SU-DHL-6 (cell line): ENCODE data around the gene WDR5B.

Experiments
- H2AFZ ChIP-seq: fragments of 200-600 bp; sonication (generic); 2 replicates; pipeline ENCODE4 v1.6.1; 2014; ENCODE audit warnings: low read depth, mild to moderate bottlenecking, moderate library complexity, mixed read lengths, antibody characterized with exemption, low read length; ENCODE audit not compliant: severe bottlenecking
- H3F3A ChIP-seq: fragments of 200-600 bp; shearing (Covaris generic); 2 replicates; pipeline ENCODE4 v1.6.0; 2016; ENCODE audit warnings: antibody characterized with exemption, mild to moderate bottlenecking; ENCODE audit not compliant: insufficient read depth
- H3K27ac ChIP-seq: fragments of 200-600 bp; sonication (generic); 2 replicates; pipeline ENCODE4 v1.5.1; 2016; ENCODE audit warnings: low read depth, mild to moderate bottlenecking, low read length, moderate library complexity, mixed read lengths
- H3K27me3 ChIP-seq: fragments of 200-600 bp; sonication (generic), shearing (Covaris generic); 2 replicates; pipeline ENCODE4 v1.6.0; 2014; ENCODE audit warnings: mild to moderate bottlenecking, low read length
- H3K36me3 ChIP-seq: fragments of 200-600 bp; sonication (generic); 2 replicates; pipeline ENCODE4 v1.6.1; 2014; ENCODE audit warnings: mild to moderate bottlenecking, low read length, mixed read lengths
- H3K4me2 ChIP-seq: fragments of 300-600, 200-600 bp; shearing (Covaris generic), sonication (generic); 2 replicates; pipeline ENCODE4 v1.6.0; 2014; ENCODE audit warnings: low read length, low read depth, mild to moderate bottlenecking; ENCODE audit not compliant: poor library complexity, severe bottlenecking
- H3K4me3 ChIP-seq: fragments of 200-600 bp; sonication (generic); 2 replicates; pipeline ENCODE4 v1.5.1; 2014; ENCODE audit warnings: antibody characterized with exemption, low read length, mild to moderate bottlenecking, mixed read lengths; ENCODE audit not compliant: insufficient read depth, poor library complexity, severe bottlenecking
- H3K79me2 ChIP-seq: fragments of 200-600 bp; sonication (generic); 2 replicates; pipeline ENCODE4 v1.6.1; 2014; ENCODE audit warnings: mild to moderate bottlenecking, low read length, moderate library complexity; ENCODE audit not compliant: insufficient read depth
- H3K9ac ChIP-seq: fragments of 200-600 bp; sonication (generic); 2 replicates; pipeline ENCODE4 v1.7.0; 2014; ENCODE audit warnings: mild to moderate bottlenecking, low read length
- H3K9me2 ChIP-seq: fragments of 200-600 bp; sonication (generic); replicated peaks from 2 replicates; pipeline ENCODE4 v1.6.1; 2014; ENCODE audit warnings: low read length; ENCODE audit not compliant: insufficient read depth
- H3K9me3 ChIP-seq: fragments of 200-600 bp; sonication (generic); 2 replicates; pipeline ENCODE4 v1.6.1; 2014; ENCODE audit warnings: low read length, mixed read lengths; ENCODE audit not compliant: insufficient read depth
- H4K20me1 ChIP-seq: fragments of 200-600 bp; sonication (generic); 2 replicates; pipeline ENCODE4 v1.6.1; 2014; ENCODE audit warnings: low read depth, mild to moderate bottlenecking, antibody characterized with exemption, low read length, moderate library complexity, mixed read lengths
- EZH2phosphoT487 ChIP-seq: fragments of 200-600 bp; sonication (generic), shearing (Covaris generic); conservative IDR thresholded peaks from 2 replicates; pipeline ENCODE4 v1.6.1; 2018; ENCODE audit warnings: mild to moderate bottlenecking, antibody characterized with exemption, low read length, moderate library complexity, mixed read lengths
- TF ChIP-seq, protein P1 (sequence below): fragments of 200-600 bp; sonication (generic); IDR thresholded peaks from one replicate; pipeline ENCODE4 v1.5.1; 2017; ENCODE audit warnings: antibody characterized with exemption, mild to moderate bottlenecking, low read length, moderate library complexity; ENCODE audit not compliant: insufficient read depth, poor library complexity, severe bottlenecking

Gene WDR5B

DNA sequence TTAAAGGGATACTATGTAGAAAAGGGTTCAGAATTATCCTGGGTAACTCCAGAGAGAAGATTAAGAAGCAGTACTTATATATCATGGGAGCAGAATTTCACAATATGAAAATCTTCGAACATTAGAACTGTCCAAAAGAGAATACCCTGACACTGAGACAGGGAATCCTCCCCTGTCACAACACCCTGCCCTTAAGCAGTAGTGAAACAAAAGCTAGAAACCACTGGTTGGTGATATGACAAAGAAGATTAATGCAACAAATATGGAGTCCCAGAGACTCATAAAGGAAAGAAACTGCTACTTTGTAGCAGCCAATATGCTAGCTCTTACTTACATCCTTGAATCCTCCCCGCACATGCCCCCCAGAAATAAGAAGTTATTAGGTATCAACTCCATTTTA, 51.4 kb downstream of the WDR5B start:
- no peak overlapping the region for H3K4me2 ChIP-seq
- TF ChIP-seq EZH2phosphoT487: no peak
- TF ChIP-seq, protein P1, sequence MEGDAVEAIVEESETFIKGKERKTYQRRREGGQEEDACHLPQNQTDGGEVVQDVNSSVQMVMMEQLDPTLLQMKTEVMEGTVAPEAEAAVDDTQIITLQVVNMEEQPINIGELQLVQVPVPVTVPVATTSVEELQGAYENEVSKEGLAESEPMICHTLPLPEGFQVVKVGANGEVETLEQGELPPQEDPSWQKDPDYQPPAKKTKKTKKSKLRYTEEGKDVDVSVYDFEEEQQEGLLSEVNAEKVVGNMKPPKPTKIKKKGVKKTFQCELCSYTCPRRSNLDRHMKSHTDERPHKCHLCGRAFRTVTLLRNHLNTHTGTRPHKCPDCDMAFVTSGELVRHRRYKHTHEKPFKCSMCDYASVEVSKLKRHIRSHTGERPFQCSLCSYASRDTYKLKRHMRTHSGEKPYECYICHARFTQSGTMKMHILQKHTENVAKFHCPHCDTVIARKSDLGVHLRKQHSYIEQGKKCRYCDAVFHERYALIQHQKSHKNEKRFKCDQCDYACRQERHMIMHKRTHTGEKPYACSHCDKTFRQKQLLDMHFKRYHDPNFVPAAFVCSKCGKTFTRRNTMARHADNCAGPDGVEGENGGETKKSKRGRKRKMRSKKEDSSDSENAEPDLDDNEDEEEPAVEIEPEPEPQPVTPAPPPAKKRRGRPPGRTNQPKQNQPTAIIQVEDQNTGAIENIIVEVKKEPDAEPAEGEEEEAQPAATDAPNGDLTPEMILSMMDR: no peak
- 0 out of 2 replicates have a peak, but pooled peaks cover 5% of the 10 kb centered on the region for H3F3A ChIP-seq
- no peaks in the 10 kb centered on the region for H4K20me1 ChIP-seq
- H3K9me3 ChIP-seq: no peaks in the 10 kb centered on the region
- H3K27me3 ChIP-seq: no peaks in the 10 kb centered on the region
- H3K9ac ChIP-seq: no peak overlapping the region
- no peak overlapping the region for H2AFZ ChIP-seq
- H3K79me2 ChIP-seq: no peaks in the 10 kb centered on the region
- H3K4me3 ChIP-seq: no peak overlapping the region
- no peak overlapping the region for H3K27ac ChIP-seq
- H3K36me3 ChIP-seq: peaks cover 36% of the 10 kb centered on the region; the same call in 1 of the 2 replicates
- H3K9me2 ChIP-seq: no peaks in the 10 kb centered on the region
